ENCODE results near the gene KLF11. TPM values are rescaled to one million over a fixed set of nuclear protein-coding genes. Genes with fewer than 3 reads are reported as not detected.

KLF11 gene
- total and polyA plus RNA-seq, 2 donors (not counting 3 experiments of a cell fraction or from before 2014, with no cell fraction given), result 10.5 to 11.3 TPM

DNA sequence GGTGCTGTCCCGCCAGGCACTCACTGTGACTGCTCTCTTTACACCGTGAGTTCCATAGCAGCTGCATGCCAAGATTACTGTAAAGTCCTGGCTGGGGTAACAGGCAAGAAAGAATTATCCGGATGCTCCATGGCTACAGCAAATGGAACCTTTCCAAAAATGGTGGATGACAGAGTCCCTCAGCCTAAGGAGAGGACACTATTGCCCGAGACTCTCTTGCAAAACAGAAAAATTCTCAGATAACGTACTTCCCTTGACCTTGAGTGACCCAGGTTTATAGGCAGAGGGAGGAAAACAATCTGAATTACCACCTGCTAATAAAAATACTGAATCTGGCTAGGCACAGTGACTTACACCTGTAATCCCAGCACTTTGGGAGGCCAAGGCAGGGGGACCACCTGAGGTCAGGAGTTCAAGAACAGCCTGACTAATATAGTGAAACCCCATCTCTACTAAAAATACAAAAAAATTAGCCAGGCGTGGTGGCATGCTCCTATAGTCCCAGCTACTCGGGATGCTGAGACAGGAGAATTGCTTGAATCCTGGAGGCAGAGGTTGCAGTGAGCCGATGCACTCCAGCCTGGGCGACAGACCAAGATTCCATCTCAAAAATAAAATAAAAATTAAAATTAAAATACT is 32.3 kb downstream of the KLF11 start:
- FAIRE-seq, result no peak
- H3K4me3 ChIP-seq (replicated peaks in 1 of 3; ENCODE audit: insufficient read depth in 1 of 3, low read depth in 1 of 3, low read length in 3 of 3), result no peak overlapping the region
- no peaks in the 10 kb centered on the region for H3K9me1 ChIP-seq (replicated peaks; ENCODE audit: control insufficient read depth, extremely low read depth, insufficient read depth, low read length)
- intact Hi-C loops (cut with micrococcal nuclease), result no loop called here
- no peak overlapping the region for H3K27ac ChIP-seq (ENCODE audit: insufficient read depth, low read depth, low read length)
- no peak overlapping the region for H2AFZ ChIP-seq (ENCODE audit: low read depth, low read length)
- H4K20me1 ChIP-seq (replicated peaks; ENCODE audit: control insufficient read depth, extremely low read depth, insufficient read depth, low read length), result no peaks in the 10 kb centered on the region
- peaks cover 30 to 33% of the 10 kb centered on the region in 2 experiments for H3K27me3 ChIP-seq (ENCODE audit: control insufficient read depth in 2 of 2, insufficient read depth in 2 of 2, low read length in 2 of 2)
- H3K4me2 ChIP-seq (ENCODE audit: insufficient read depth, low read length), result no peak overlapping the region
- H3K79me2 ChIP-seq (ENCODE audit: control insufficient read depth, insufficient read depth, low read length), result no peaks in the 10 kb centered on the region
- TF ChIP-seq MYC (IDR thresholded peaks at IDR 0.05; ENCODE audit: low read depth, low read length), result no peak
- no peak for DNase-seq (ENCODE audit: low read depth, low spot score)
- H3K36me3 ChIP-seq (ENCODE audit: control insufficient read depth in 2 of 2, extremely low read depth in 1 of 2, insufficient read depth in 2 of 2, low read length in 2 of 2), result no peaks in the 10 kb centered on the region
- dilution Hi-C loops (cut with MboI; ENCODE audit: extremely low pct_ligation_motif_present, low sequenced_read_pairs), result no loop called here
- POLR2A ChIA-PET, result no interaction called here
- H3K9ac ChIP-seq (replicated peaks; ENCODE audit: extremely low read depth, insufficient read depth, low read length), result no peak overlapping the region
- no peaks in the 10 kb centered on the region for H3K9me3 ChIP-seq (replicated peaks; ENCODE audit: control insufficient read depth, insufficient read depth, low read length)
- H3K4me1 ChIP-seq (ENCODE audit: control insufficient read depth, extremely low read depth, insufficient read depth, low read length), result no peaks in the 10 kb centered on the region
- no TSS peak for BruUV-seq (replicated peaks)
- CTCF ChIA-PET, result interaction anchor here (2.4 to 11.8 kb wide), 3 partner anchors 15 to 584 kb away, joined by 6 to 565 read pairs (median 485); no protein-coding TSS in a partner anchor

GRCh38 chr2:10076511-10076910 is 33.2 kb downstream of the KLF11 start:
- intact Hi-C loops (cut with micrococcal nuclease) (no loop called here), dilution Hi-C loops (cut with MboI; ENCODE audit: extremely low pct_ligation_motif_present, low sequenced_read_pairs) (no loop called here)
- Histone ChIP-seq H2AFZ (ENCODE audit: low read depth, low read length) (no peak overlapping the region), H3K9ac (replicated peaks; ENCODE audit: extremely low read depth, insufficient read depth, low read length) (no peak overlapping the region), H3K79me2 (ENCODE audit: control insufficient read depth, insufficient read depth, low read length) (no peaks in the 10 kb centered on the region), H3K36me3 (ENCODE audit: control insufficient read depth in 2 of 2, extremely low read depth in 1 of 2, insufficient read depth in 2 of 2, low read length in 2 of 2) (no peaks in the 10 kb centered on the region), H3K27me3 (ENCODE audit: control insufficient read depth in 2 of 2, insufficient read depth in 2 of 2, low read length in 2 of 2) (peaks cover 35 to 41% of the 10 kb centered on the region in 2 experiments), H3K27ac (ENCODE audit: insufficient read depth, low read depth, low read length) (no peak overlapping the region), H3K4me3 (replicated peaks in 1 of 3; ENCODE audit: insufficient read depth in 1 of 3, low read depth in 1 of 3, low read length in 3 of 3) (no peak overlapping the region), H3K9me1 (replicated peaks; ENCODE audit: control insufficient read depth, extremely low read depth, insufficient read depth, low read length) (no peaks in the 10 kb centered on the region), H3K4me1 (ENCODE audit: control insufficient read depth, extremely low read depth, insufficient read depth, low read length) (no peaks in the 10 kb centered on the region), H3K9me3 (replicated peaks; ENCODE audit: control insufficient read depth, insufficient read depth, low read length) (no peaks in the 10 kb centered on the region), H4K20me1 (replicated peaks; ENCODE audit: control insufficient read depth, extremely low read depth, insufficient read depth, low read length) (no peaks in the 10 kb centered on the region), H3K4me2 (ENCODE audit: insufficient read depth, low read length) (no peak overlapping the region)
- no TSS peak for BruUV-seq (replicated peaks)
- TF ChIP-seq POLR2AphosphoS5 (IDR thresholded peaks at IDR 0.05; ENCODE audit: insufficient read depth, low read depth, low read length), result no peak
- TF ChIP-seq FOS (IDR thresholded peaks at IDR 0.05; ENCODE audit: borderline replicate concordance, insufficient read depth, low read length), result no peak
- no peak for TF ChIP-seq MYC (IDR thresholded peaks at IDR 0.05; ENCODE audit: low read depth, low read length)
- no peak for TF ChIP-seq EZH2 (IDR thresholded peaks at IDR 0.05; ENCODE audit: borderline replicate concordance, low read depth, low read length, severe bottlenecking)
- TF ChIP-seq GATA2 (IDR thresholded peaks at IDR 0.05; ENCODE audit: insufficient read depth, insufficient read length, low read depth, low read length), result no peak
- TF ChIP-seq MAX (IDR thresholded peaks at IDR 0.05; ENCODE audit: insufficient read depth, insufficient read length), result no peak
- TF ChIP-seq, protein P1, sequence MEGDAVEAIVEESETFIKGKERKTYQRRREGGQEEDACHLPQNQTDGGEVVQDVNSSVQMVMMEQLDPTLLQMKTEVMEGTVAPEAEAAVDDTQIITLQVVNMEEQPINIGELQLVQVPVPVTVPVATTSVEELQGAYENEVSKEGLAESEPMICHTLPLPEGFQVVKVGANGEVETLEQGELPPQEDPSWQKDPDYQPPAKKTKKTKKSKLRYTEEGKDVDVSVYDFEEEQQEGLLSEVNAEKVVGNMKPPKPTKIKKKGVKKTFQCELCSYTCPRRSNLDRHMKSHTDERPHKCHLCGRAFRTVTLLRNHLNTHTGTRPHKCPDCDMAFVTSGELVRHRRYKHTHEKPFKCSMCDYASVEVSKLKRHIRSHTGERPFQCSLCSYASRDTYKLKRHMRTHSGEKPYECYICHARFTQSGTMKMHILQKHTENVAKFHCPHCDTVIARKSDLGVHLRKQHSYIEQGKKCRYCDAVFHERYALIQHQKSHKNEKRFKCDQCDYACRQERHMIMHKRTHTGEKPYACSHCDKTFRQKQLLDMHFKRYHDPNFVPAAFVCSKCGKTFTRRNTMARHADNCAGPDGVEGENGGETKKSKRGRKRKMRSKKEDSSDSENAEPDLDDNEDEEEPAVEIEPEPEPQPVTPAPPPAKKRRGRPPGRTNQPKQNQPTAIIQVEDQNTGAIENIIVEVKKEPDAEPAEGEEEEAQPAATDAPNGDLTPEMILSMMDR (IDR thresholded peaks at IDR 0.05; ENCODE audit: extremely low read depth in 1 of 2, insufficient read depth in 1 of 2, low read depth in 1 of 2, low read length in 2 of 2), result no peak
- no peak for TF ChIP-seq JUN (IDR thresholded peaks at IDR 0.05; ENCODE audit: borderline replicate concordance, insufficient read depth, insufficient read length, low read depth)
- no peak for TF ChIP-seq POLR2A (IDR thresholded peaks at IDR 0.05; ENCODE audit: low read depth, low read length)
- DNase-seq (ENCODE audit: low read depth, low spot score), result no peak
- ChIA-PET POLR2A (no interaction called here), CTCF (interaction anchor here (1.4 to 11.8 kb wide), 4 partner anchors 14 to 584 kb away, joined by 3 to 565 read pairs (median 246); no protein-coding TSS in a partner anchor)
- no peak for FAIRE-seq

All from endothelial cell of umbilical vein (primary cell).